Fibroblast of skin of right quadriceps (primary cell): ENCODE measurements around the gene BTD.

Source experiments
- DNase-seq: peaks from one replicate; pipeline ENCODE4 v3.0.0-alpha.2; 2013

BTD gene

GRCh38 chr3:15637131-15637951 lies 35.8 kb downstream of the BTD start:
- DNase-seq = peak; percentile 21

GRCh38 chr3:15638193-15638890 lies 36.8 kb downstream of the BTD start:
- DNase-seq = peak; percentile 25

- DNase-seq = peak; percentile 56
Observed at GRCh38 chr3:15638891-15639262, 37.3 kb downstream of the BTD start.

GRCh38 chr3:15645246-15645645 lies 43.7 kb downstream of the BTD start:
- DNase-seq = no peak

GRCh38 chr3:15645740-15646501 lies 44.4 kb downstream of the BTD start:
- DNase-seq = peak; percentile 98

- peak; percentile 99 for DNase-seq
Observed at GRCh38 chr3:15646851-15647511, 45.4 kb downstream of the BTD start.

GRCh38 chr3:15647611-15648167 lies 46.1 kb downstream of the BTD start:
- peak; percentile 98 for DNase-seq

- DNase-seq = no peak
Observed at GRCh38 chr3:15649341-15649740, 47.8 kb downstream of the BTD start.

- DNase-seq = no peak
Observed at GRCh38 chr3:15649858-15650257, 48.3 kb downstream of the BTD start.

- DNase-seq = no peak
Observed at GRCh38 chr3:15651396-15651795, 49.9 kb downstream of the BTD start.

GRCh38 chr3:15653321-15653720 lies 51.8 kb downstream of the BTD start:
- peak; percentile 42 for DNase-seq

GRCh38 chr3:15654127-15654526 lies 52.6 kb downstream of the BTD start:
- DNase-seq = peak; percentile 14

- DNase-seq = no peak
Observed at GRCh38 chr3:15654891-15655290, 53.3 kb downstream of the BTD start.

- no peak for DNase-seq
Observed at GRCh38 chr3:15656342-15656741, 54.8 kb downstream of the BTD start.

- no peak for DNase-seq
Observed at GRCh38 chr3:15657016-15657415, 55.5 kb downstream of the BTD start.

GRCh38 chr3:15659254-15659975 lies 57.9 kb downstream of the BTD start:
- peak; percentile 48 for DNase-seq

GRCh38 chr3:15660055-15660935 lies 58.8 kb downstream of the BTD start:
- peak; percentile 50 for DNase-seq

- DNase-seq = no peak
Observed at GRCh38 chr3:15664144-15664543, 62.6 kb downstream of the BTD start.

GRCh38 chr3:15665510-15666150 lies 64.1 kb downstream of the BTD start:
- DNase-seq = no peak

- DNase-seq = no peak
Observed at GRCh38 chr3:15666277-15666676, 64.7 kb downstream of the BTD start.
